ENCODE measurements around the gene TIPARP.
"Not testable (repeated sequence)": the region's sequence is repeated elsewhere in the genome, so short reads cannot be mapped to it uniquely, and the experiment has no call there.

Gene TIPARP

DNA sequence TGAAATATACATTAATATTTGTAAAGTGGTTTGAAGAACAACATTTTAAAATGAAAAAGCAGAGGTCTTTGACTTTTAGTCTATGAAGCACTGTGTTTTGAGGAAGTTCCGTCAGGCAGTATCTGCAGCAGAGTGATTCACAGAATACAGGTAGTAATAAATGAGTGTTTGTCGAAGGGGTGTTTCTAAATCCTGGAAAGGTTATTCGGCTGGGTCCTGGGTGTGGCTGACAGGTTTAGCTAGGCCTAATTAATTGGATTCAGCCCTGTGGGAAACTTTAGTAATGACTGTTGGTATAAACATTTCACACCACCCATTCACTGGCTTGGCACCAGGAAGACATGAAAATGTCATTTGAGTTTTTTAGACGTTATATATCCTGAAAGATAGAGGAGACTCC, 51.3 kb downstream of the TIPARP start:
- no peaks in the 10 kb centered on the region for H3K9me3 Mint-ChIP-seq
- peaks cover 3 to 8% of the 10 kb centered on the region in 2 donors for H3K4me1 Mint-ChIP-seq
- H3K27ac Mint-ChIP-seq: no peak overlapping the region
- no peak for DNase-seq
- peak; percentile 29 to 41 for ATAC-seq (replicated peaks)
- H3K36me3 Mint-ChIP-seq: peaks cover 0 to 2% of the 10 kb centered on the region in 2 donors
- no peak overlapping the region for H3K4me3 Mint-ChIP-seq
- no peaks in the 10 kb centered on the region for H3K27me3 Mint-ChIP-seq

DNA sequence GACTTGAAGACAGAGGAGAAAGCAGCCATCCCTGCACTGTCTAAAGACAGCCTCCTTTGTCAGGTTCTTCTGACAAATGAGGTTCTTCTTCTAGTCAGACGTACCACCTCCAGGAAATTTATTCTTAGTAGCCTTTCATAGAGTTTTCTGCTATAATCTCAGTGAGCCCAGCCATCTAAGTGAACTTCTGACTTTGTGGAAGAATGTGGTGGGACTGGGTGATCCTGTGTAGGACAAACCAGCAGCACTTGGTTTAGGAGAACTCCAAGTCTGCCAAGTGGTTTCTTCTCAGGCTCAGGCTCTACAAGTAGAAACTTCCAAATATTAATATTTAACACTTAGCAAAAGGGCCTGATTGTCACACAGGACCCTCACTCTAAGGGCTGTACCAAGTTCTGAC, 52.1 kb downstream of the TIPARP start:
- Mint-ChIP-seq H3K27ac (no peak overlapping the region), H3K4me1 (peaks cover 3 to 8% of the 10 kb centered on the region in 2 donors), H3K36me3 (peaks cover 0 to 2% of the 10 kb centered on the region in 2 donors), H3K27me3 (no peaks in the 10 kb centered on the region), H3K9me3 (no peaks in the 10 kb centered on the region), H3K4me3 (no peak overlapping the region)
- DNase-seq (no peak), ATAC-seq (replicated peaks) (no peak)

DNA sequence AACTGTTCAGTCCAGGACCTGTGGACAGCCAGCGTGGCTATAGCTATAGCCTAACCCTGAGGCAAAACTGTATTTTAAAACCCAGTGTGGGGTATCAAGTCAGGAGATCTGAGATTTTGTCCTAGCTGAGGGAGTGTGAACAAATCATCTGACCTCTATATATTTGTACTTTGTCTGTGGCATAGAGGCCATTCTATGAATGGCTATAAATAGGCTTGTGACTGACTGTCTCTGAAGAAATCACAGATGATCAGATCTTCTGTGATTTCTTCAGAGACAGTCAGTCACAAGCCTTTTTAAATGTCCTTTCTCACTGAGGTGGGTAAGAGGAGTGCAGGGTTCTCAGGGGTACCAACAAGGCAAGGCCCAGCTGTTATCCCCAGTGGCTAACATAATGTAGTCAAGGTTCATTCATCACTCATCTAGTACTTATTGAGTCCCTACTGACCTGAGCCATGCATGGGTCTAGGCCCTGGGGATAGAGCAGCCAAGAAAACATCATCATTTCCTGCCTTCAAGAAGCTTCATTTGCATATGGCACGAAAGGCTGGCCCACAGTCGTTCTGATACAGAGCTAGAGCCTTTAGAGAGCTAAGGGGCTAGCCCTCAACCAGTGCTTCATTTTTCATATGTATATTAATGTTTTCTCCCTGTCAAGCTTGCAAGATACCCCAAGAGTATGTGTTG, 53.3 kb downstream of the TIPARP start:
- Mint-ChIP-seq H3K4me1 (peaks cover 3 to 8% of the 10 kb centered on the region in 2 donors), H3K4me3 (no peak overlapping the region), H3K36me3 (peaks cover 0 to 2% of the 10 kb centered on the region in 2 donors), H3K27ac (peak overlapping the region; percentile 9), H3K27me3 (no peaks in the 10 kb centered on the region), H3K9me3 (no peaks in the 10 kb centered on the region)
- ATAC-seq (replicated peaks) (peak; percentile 73 to 75), DNase-seq (no peak)

DNA sequence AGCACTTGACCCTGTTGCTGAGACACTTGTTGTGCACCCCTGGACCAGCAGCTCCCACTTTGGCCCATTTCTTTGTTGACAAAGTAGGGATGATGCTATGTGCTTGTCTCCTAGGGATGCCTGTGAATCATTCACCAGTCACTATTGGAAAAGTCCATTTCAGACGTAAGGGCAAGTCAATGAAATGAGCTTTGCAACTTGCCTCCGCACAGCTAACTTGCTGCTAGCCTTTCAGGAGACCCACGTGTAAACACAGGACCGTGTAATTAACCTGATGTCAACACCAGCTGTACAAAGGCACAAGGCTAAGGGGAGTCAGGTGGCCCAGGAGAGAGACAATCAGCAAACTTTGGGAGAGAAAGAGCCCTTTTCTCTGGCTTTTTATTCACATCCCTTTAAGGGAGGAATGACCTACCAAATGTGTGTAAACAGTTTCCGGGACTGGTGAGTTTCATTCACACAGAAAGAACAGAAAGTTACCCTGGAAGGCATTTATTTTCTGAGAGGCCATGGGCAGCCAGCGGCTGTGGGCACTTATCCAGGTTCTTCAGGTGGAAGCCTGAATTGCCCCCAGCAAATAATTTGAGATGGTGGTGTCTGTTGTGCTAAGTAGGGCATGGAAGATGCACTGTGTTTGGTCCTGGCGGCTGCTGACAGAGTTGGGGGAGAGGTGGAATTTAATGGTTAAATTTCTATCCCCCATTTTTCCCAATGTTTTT, 54.0 kb downstream of the TIPARP start:
- DNase-seq: no peak
- Mint-ChIP-seq H3K27me3 (no peaks in the 10 kb centered on the region), H3K9me3 (no peaks in the 10 kb centered on the region), H3K4me1 (peaks cover under 1 to 2% of the 10 kb centered on the region in 2 donors), H3K27ac (no peak overlapping the region), H3K4me3 (no peak overlapping the region), H3K36me3 (peaks cover 0 to 2% of the 10 kb centered on the region in 2 donors)
- no peak for ATAC-seq (replicated peaks)

DNA sequence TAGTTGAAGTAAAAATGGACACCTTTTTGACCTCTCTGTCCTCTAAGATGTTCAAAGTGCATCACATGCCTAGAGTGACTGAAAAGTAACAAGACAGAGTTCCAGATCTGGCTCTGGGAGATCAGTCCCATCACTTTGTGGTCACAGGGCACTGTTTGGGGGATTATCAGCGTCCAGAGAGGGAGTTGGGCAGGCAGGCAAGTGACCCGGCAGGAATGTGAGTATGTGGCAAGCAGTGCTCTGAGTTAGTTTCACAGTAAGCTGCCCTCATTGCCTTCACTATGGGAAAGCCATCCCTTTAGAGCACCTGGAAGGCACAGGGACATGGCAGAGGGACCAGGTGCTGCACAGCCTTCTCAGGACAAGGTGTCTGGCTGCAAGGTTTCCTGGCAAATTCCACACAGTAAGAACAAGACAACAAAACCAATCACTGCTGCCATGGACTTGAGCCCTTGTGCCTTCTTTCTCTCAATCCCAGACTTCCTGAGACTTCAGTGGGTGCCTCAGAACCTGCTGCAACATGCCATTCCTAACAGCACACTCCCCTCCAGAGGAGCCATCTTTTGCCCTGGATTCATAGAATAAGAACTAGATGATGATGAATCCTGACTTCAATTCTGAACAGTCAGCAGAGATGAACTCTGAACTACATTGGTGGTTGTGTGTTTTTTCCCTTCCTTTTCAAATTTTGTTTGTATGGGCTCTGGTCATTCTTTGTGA, 55.2 kb downstream of the TIPARP start:
- Mint-ChIP-seq H3K27me3 (no peaks in the 10 kb centered on the region), H3K27ac (no peak overlapping the region), H3K9me3 (no peaks in the 10 kb centered on the region), H3K4me1 (peaks cover 0 to 2% of the 10 kb centered on the region in 2 donors), H3K4me3 (no peak overlapping the region), H3K36me3 (peaks cover 0 to 2% of the 10 kb centered on the region in 2 donors)
- DNase-seq (no peak), ATAC-seq (replicated peaks) (no peak)

DNA sequence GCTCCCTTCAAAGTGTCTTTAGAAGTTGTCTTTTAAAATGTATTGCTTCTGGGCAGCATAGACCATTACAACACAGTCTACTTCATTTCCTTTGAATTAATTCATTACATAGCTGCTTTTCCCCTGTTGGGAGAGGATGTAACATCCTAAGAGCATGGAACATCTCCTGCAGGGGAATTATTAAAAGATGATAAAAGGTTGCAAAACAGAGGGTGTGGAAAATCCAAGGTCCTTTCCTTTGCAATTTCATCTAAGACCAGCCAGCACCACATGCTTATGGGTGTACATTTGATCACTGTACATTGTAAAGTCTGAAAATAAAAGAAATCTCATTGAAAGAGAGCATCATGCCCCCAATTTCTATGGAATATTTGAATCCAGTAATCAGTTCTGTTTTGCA, 57.4 kb downstream of the TIPARP start:
- no peaks in the 10 kb centered on the region for H3K27me3 Mint-ChIP-seq
- peaks cover 0 to 2% of the 10 kb centered on the region in 2 donors for H3K4me1 Mint-ChIP-seq
- H3K36me3 Mint-ChIP-seq: peaks cover 2 to 3% of the 10 kb centered on the region in 2 donors
- ATAC-seq (replicated peaks) (no peak), DNase-seq (no peak)
- H3K9me3 Mint-ChIP-seq: peaks cover 0 to 2% of the 10 kb centered on the region in 2 donors
- no peak overlapping the region for H3K27ac Mint-ChIP-seq
- no peak overlapping the region for H3K4me3 Mint-ChIP-seq

DNA sequence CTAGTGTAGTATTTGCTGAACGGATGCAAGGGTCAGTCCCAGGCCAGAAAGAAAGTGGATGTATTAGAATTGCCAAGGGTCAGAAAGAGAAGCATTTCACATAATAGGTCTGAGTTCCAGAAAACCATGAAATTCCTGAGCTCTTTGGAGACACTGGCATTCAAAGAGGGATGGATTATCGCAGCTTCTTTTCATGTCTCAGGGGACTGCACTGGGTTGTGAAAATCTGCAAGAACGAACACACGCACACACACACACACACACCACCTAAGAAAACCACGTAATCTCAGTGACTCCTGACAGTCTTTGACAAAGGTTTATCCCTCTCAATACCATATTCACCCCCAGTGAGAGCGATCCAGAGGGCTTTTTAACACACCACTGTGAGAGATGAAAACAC, 57.9 kb downstream of the TIPARP start:
- DNase-seq (no peak), ATAC-seq (replicated peaks) (no peak)
- no peak overlapping the region for H3K4me3 Mint-ChIP-seq
- H3K9me3 Mint-ChIP-seq: peaks cover 0 to 4% of the 10 kb centered on the region in 2 donors
- H3K36me3 Mint-ChIP-seq: peaks cover 2 to 3% of the 10 kb centered on the region in 2 donors
- H3K4me1 Mint-ChIP-seq: peaks cover 0 to 2% of the 10 kb centered on the region in 2 donors
- no peak overlapping the region for H3K27ac Mint-ChIP-seq
- H3K27me3 Mint-ChIP-seq: no peaks in the 10 kb centered on the region

DNA sequence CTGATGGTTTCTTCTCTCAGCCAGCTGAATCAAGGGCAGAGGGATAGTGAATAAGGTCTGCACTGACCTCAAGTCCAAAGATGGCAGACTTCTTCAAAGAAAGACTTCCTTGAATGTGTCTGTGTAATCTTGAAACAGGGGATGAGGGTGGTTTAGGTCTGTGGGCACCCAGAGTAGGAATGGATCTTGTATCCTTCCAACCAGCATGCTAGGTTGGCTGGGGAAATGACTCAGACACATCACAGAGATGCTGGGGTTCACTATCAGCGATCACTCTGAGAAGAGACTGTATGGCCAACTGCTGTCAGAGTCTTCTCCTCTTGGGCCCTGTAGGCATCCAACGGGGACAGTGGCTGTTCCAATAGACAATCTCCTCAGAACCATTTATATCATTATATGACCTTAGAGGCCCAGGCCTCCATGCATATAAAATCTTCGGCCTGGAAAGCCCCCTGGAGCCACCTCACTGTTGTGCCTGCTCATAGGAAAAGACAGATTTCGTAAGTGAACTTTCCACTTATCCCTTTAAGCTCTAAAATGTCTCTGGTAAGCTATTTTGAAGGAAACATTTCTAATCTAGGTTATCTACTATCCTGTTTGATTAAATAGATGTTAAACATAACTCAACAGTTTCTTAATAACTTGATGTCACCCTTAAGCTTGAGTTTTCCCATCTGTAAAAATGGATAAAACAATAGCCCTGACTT, 58.5 kb downstream of the TIPARP start:
- Mint-ChIP-seq H3K4me3 (no peak overlapping the region), H3K36me3 (peaks cover 2 to 3% of the 10 kb centered on the region in 2 donors), H3K4me1 (peaks cover 0 to 2% of the 10 kb centered on the region in 2 donors), H3K27ac (no peak overlapping the region), H3K27me3 (no peaks in the 10 kb centered on the region), H3K9me3 (peaks cover 0 to 4% of the 10 kb centered on the region in 2 donors)
- DNase-seq (no peak), ATAC-seq (replicated peaks) (no peak)

DNA sequence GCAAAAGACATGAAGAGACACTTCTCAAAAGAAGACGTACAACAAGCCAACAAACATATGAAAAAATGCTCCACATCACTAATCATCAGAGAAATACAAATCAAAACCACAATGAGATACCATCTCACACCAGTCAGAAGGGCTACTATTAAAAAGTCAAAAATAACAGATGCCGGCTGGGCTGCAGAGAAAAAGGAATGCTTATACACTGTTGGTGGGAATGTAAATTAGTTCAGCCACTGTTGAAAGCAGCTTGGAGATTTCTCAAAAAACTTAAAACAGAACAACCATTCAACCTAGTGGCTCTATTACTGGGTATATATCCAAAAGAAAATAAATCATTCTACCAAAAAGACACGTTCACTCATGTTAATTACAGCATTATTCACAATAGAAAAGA, 60.3 kb downstream of the TIPARP start:
- not testable (repeated sequence) for H3K9me3 Mint-ChIP-seq; H3K4me1 Mint-ChIP-seq; H3K27ac Mint-ChIP-seq; DNase-seq; H3K36me3 Mint-ChIP-seq; H3K27me3 Mint-ChIP-seq; ATAC-seq (replicated peaks); H3K4me3 Mint-ChIP-seq

DNA sequence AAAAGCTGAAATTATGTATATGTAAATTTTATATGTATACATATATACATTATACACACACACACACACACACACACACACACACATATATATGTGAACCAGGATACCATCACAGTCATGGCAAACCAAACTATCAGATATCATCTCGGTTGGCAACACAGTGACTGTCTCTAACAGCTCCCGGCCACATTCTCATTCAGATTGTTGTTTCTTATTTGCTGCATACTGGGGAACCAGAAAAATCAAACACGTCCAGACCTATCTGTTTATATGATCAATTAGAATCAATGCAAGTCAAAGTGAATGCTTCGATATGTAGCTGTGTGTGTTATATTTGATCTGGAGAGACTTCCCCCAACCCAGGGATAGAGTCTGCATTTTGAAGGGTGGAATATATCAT, 61.1 kb downstream of the TIPARP start:
- DNase-seq: no peak
- peaks cover 0 to 4% of the 10 kb centered on the region in 2 donors for H3K9me3 Mint-ChIP-seq
- H3K36me3 Mint-ChIP-seq: peaks cover 2 to 3% of the 10 kb centered on the region in 2 donors

DNA sequence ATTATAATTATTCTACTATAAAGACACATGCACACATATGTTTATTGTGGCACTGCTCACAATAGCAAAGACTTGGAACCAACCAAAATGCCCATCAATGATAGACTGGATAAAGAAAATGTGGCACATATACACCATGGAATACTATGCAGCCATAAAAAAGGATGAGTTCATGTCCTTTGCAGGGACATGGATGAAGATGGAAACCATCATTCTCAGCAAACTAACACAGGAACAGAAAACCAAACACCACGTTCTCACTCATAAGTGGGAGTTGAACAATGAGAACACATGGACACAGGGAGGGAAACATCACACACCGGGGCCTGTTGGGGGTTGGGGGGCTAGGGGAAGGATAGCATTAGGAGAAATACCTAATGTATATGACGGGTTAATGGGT, 62.7 kb downstream of the TIPARP start:
- not testable (repeated sequence) for H3K4me1 Mint-ChIP-seq; H3K36me3 Mint-ChIP-seq; H3K27ac Mint-ChIP-seq; H3K4me3 Mint-ChIP-seq; ATAC-seq (replicated peaks); DNase-seq; H3K27me3 Mint-ChIP-seq; H3K9me3 Mint-ChIP-seq

More for the DNA sequence above, 61.1 kb downstream of the TIPARP start:
- no peak overlapping the region for H3K27ac Mint-ChIP-seq
- no peaks in the 10 kb centered on the region for H3K4me1 Mint-ChIP-seq
- no peak overlapping the region for H3K4me3 Mint-ChIP-seq
- no peak for ATAC-seq (replicated peaks)
- no peaks in the 10 kb centered on the region for H3K27me3 Mint-ChIP-seq

DNA sequence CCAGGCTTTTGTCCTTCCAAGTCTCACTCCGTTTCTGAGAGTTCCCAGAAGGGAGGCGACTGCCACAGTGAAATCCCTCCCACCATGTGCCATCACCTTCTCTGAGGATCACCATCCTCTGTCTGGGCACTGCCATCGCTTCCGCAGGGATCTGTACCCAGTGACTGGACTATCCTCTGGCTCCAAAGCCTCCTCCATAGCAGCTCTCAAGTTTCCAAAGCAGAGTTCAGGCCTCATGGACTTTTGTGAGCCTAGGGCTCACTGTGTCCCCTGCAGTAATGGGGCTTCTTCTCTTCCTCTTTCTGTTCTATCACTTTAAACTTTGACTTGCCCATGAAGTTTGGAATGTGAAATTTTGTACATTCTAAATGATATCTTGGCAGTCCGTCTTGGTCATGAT, 63.9 kb downstream of the TIPARP start:
- H3K27me3 Mint-ChIP-seq: no peaks in the 10 kb centered on the region
- no peak overlapping the region for H3K27ac Mint-ChIP-seq
- no peaks in the 10 kb centered on the region for H3K4me1 Mint-ChIP-seq
- DNase-seq (no peak), ATAC-seq (replicated peaks) (no peak)
- no peak overlapping the region for H3K4me3 Mint-ChIP-seq
- H3K9me3 Mint-ChIP-seq: peaks cover 0 to 4% of the 10 kb centered on the region in 2 donors
- H3K36me3 Mint-ChIP-seq: peaks cover 2 to 13% of the 10 kb centered on the region in 2 donors

DNA sequence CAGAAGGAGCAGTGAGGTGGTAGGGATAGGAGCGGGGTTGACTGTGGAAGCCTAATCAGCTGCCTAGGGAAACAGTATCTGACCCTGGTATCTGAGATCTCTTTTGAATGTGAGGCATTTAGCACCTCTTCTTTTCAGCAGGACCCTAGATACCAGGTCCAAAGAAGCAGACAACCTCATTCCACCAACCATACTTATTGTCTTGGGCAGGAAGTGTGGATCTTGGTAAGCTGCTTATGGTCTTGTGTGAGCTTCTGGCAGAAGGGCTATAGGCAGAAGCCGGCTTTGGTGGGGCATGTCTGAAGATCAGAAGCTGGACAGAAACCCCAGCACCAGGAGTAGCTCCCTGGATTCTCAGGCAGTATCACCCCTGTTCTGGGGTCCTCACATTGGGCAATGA, 65.6 kb downstream of the TIPARP start:
- H3K9me3 Mint-ChIP-seq: peaks cover 0 to 4% of the 10 kb centered on the region in 2 donors
- ATAC-seq (replicated peaks): no peak
- H3K36me3 Mint-ChIP-seq: peaks cover 2 to 13% of the 10 kb centered on the region in 2 donors
- no peak overlapping the region for H3K4me3 Mint-ChIP-seq
- H3K27ac Mint-ChIP-seq: no peak overlapping the region
- H3K4me1 Mint-ChIP-seq: no peaks in the 10 kb centered on the region
- DNase-seq: no peak
- no peaks in the 10 kb centered on the region for H3K27me3 Mint-ChIP-seq

DNA sequence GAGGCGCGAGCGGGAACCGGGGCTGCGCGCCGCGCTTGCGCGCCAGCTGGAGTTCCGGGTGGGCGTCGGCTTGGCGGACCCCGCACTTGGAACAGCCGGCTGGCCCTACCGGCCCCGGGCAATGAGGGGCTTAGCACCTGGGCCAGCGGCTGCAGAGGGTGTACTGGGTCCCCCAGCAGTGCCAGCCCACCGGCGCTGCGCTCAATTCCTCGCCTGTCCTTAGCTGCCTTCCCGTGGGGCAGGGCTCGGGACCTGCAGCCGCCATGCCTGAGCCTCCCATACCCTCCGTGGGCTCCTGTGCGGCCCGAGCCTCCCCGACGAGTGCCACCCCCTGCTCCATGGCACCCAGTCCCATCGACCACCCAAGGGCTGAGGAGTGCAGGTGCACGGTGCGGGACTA, 66.2 kb downstream of the TIPARP start:
- not testable (repeated sequence) for H3K4me1 Mint-ChIP-seq; DNase-seq; H3K27ac Mint-ChIP-seq; H3K27me3 Mint-ChIP-seq; H3K4me3 Mint-ChIP-seq; H3K9me3 Mint-ChIP-seq; ATAC-seq (replicated peaks)
- peaks cover 2 to 13% of the 10 kb centered on the region in 2 donors for H3K36me3 Mint-ChIP-seq
